Choroid plexus epithelial cell (primary cell): ENCODE measurements around the gene SLC25A26.

Experiments used
- DNase-seq: peaks from one replicate; pipeline ENCODE4 v3.0.0-alpha.2; 2010; ENCODE audit warnings: low read depth
- H3K4me3 ChIP-seq: 2 replicates; pipeline ENCODE4 v1.5.1; 2011; ENCODE audit warnings: low read depth, mild to moderate bottlenecking, control low read depth, low read length, moderate library complexity
- TF ChIP-seq, protein P1 (sequence below): conservative IDR thresholded peaks from 2 replicates; pipeline ENCODE4 v1.5.1; 2011; ENCODE audit warnings: low read depth, mild to moderate bottlenecking, control low read depth, inconsistent platforms, low read length, moderate library complexity

The SLC25A26 gene

DNA sequence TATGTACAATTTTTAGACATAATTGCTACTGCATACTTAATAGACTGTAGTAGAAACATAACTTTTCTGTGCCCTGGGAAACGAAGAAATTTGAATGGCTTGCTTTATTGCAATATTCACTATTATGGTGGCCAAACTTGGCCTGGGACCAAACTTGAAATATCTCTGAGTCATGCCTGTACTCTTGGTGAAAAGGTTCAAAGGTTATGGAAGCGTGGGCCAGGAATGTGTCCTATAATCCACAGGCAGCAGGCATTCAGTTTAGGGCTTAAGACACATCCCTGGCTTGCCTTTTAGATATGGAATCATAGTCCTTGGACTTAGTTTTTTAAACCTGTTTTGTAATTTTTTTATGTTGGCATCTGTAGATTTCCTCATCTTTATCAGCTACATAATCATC is 155.8 kb downstream of the SLC25A26 start:
- DNase-seq = peak; percentile 96
- TF ChIP-seq, protein P1, sequence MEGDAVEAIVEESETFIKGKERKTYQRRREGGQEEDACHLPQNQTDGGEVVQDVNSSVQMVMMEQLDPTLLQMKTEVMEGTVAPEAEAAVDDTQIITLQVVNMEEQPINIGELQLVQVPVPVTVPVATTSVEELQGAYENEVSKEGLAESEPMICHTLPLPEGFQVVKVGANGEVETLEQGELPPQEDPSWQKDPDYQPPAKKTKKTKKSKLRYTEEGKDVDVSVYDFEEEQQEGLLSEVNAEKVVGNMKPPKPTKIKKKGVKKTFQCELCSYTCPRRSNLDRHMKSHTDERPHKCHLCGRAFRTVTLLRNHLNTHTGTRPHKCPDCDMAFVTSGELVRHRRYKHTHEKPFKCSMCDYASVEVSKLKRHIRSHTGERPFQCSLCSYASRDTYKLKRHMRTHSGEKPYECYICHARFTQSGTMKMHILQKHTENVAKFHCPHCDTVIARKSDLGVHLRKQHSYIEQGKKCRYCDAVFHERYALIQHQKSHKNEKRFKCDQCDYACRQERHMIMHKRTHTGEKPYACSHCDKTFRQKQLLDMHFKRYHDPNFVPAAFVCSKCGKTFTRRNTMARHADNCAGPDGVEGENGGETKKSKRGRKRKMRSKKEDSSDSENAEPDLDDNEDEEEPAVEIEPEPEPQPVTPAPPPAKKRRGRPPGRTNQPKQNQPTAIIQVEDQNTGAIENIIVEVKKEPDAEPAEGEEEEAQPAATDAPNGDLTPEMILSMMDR = no peak
- no peak overlapping the region for H3K4me3 ChIP-seq

DNA sequence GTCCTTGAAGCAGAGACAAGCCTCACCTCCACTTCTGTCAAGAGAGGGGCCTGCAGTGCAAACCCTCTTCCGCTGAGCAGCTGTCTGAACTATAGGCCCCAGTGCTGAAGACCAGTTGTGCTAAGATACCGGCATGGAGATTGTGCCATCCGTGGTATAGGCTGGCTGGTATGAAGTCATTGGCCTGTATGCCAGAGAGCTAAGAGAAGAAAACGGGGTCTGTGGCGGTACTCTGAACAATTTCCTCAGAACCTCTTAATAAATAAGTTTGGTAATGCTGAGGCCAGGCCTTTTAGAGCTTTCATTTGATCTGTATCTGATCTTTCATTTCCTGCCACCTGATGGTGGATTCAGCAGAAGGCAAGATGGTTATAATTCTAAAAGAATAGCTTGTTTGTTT is 157.0 kb downstream of the SLC25A26 start:
- no peak overlapping the region for H3K4me3 ChIP-seq
- TF ChIP-seq, protein P1 = no peak
- no peak for DNase-seq

DNA sequence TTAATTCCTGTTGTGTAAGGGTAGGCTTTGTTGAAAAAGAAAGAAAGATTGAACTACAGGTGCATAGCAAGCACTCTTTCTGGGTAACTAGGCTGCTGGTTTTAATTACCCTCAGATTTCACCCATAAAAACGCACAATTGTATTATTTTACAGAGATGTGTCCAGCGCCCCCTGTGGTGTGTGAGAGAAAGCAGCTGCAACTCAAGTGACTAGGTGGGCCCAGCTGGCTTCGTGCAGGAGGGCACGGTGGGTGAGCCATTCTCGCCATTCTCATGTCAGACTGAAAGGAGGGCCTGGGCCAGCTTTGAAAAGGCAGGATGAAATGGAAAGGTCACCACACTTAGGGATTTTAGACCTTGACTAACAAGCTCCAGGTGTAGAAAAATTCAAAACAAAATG is 157.5 kb downstream of the SLC25A26 start:
- TF ChIP-seq, protein P1 = peak; percentile 70
- H3K4me3 ChIP-seq = no peak overlapping the region
- peak; percentile 41 for DNase-seq

DNA sequence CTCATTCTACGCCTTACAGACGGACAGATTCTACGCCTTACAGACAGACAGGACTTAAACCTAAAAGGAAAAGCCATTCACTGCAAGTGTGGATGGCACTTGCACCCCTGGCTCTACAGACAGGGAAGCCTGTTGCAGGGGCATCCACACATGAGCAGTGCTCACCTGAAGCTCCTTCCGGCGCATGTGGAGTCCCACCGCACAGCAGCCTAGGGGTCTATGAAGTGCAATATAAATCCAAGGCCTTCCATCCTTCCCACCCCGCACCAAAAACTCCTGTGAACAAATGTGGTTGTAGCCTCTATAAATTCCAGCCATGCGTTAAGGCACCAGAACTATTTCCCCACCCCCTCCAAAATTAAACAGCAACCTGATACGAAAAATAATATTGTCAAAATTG is 158.8 kb downstream of the SLC25A26 start:
- no peak for DNase-seq
- TF ChIP-seq, protein P1 = no peak
- H3K4me3 ChIP-seq = no peak overlapping the region

DNA sequence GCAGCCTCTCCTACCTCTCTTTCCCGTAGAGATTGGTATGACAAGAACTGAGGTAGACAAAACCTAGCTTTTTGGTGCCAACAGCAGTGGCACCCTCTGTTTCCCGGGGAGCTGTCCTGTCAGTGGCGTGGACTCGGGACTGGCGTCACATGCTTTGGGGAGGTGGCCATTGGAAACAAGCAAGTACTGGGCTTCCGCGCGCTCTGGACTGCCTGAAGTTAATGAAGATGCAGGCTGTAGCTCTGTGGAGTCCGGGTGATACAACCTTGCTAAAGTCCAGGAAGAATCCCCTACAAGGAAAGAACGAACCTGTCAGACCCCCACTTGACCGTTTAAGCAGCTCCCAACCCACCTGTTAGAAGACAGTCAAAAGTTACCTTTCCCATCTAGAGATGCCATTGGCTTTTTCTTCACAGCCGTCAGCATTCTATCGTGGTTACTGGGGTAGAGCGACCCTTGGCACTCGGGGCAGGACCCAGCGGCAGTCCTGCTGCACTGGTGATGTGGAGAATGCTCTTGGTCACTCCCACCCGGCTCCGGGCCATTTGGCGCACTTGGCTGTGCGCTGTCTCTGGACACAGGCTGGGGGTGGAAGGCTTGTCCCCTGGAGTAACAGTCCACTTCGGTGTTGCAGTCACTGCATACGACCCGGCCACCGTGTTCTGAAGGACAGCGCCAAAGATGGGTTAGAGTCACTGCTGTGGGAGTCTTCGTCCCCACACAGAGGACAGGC is 159.6 kb downstream of the SLC25A26 start:
- TF ChIP-seq, protein P1 = no peak
- DNase-seq = no peak

DNA sequence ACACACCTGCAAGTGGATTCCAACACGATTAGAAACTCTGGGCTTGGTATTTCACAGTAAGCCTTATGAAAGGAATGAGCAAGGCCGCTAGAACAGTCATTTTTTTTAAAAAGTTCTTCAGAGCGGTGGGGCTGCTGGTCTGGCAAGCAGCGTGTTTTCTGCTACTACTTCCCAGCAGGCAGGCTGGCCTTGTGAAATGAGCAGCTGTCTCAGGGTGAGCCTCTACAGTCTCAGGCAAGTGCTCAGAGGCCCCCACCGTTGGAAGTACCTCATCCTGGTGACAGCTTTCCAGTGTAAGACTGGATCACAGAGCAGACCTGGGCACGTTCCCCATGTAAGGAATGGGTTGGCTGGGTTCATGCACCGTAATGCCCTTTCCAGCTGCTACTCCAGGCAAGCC is 160.8 kb downstream of the SLC25A26 start:
- H3K4me3 ChIP-seq = no peak overlapping the region
- TF ChIP-seq, protein P1 = no peak
- peak; percentile 87 for DNase-seq

More for the DNA sequence above, 159.6 kb downstream of the SLC25A26 start:
- no peak overlapping the region for H3K4me3 ChIP-seq

DNA sequence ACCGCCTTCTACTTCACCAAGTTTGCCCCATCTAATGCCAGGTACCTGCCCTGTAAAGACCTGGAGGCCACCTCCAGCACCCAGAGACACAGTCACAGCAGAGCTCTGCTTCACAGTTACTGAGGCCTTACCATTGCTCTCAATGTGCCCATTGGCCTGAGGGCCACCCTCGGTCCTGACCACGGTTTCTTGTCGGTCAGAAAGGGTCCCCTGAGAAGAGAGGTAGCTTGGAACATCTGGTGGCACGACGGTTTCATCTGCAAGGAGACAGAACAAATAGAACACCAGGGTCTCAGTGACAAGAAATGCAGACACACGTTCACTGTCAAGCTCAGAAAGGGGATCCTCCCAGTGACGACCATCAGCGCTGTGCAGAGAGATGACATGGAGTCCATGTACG is 161.3 kb downstream of the SLC25A26 start:
- DNase-seq = no peak
- TF ChIP-seq, protein P1 = no peak
- no peak overlapping the region for H3K4me3 ChIP-seq
